Motor neuron (in vitro differentiated cells): Measurements from ENCODE around the gene ELANE. TPM values are rescaled to one million over a fixed set of nuclear protein-coding genes. Genes with fewer than 3 reads are reported as not detected.

ENCODE experiments used
- ATAC-seq, 8 experiments: fragments of 200-7000 bp; cut with Tn5 transposase; replicated peaks in 6 of 8; 2 replicates each; pipeline ENCODE4 v1.8.0; 2021; ENCODE audit warnings: mild to moderate bottlenecking in 8 of 8, moderate library complexity in 8 of 8
- H3K27ac ChIP-seq, 2 donors: fragments of 250-450 bp; sonication (Bioruptor Pico); 2 replicates each; pipeline ENCODE4 v1.9.0; 2021; ENCODE audit warnings: antibody characterized with exemption in 2 of 2, mild to moderate bottlenecking in 2 of 2, moderate library complexity in 1 of 2
- H3K4me1 ChIP-seq, 2 donors: fragments of 250-450 bp; sonication (Bioruptor Pico); replicated peaks in 1 of 2; 2 replicates each; pipeline ENCODE4 v1.6.1; 2021; ENCODE audit warnings: antibody characterized with exemption in 2 of 2, mild to moderate bottlenecking in 2 of 2, moderate library complexity in 1 of 2
- H3K4me3 ChIP-seq, 5 donors: fragments of 250-450 bp; sonication (Bioruptor Pico); 2 replicates each; pipeline ENCODE4 v1.9.0; 2021; ENCODE audit warnings: antibody characterized with exemption in 5 of 5, mild to moderate bottlenecking in 5 of 5, moderate library complexity in 4 of 5
- WGBS, 10 experiments: fragments of 450-650 bp; shearing (Covaris generic); methylation state at CpG; one replicate each; pipeline ENCODE4 v1.0.0; 2022; 5-methylcytosine and 5-hydroxymethylcytosine counted together
- in situ Hi-C, 9 experiments: fragments of 400-800 bp; cut with MboI; loops; one replicate each; pipeline ENCODE4 v1.15.0; 2021; ENCODE audit warnings: low sequenced_read_pairs in 9 of 9, low pct_unique_long_range_greater_than_20kb in 2 of 9; ENCODE audit not compliant: unreplicated experiment in 9 of 9
- total RNA-seq, 8 experiments: library from RNA; unstranded; fragments of 300-600 nt; gene quantifications; 2 replicates each; pipeline versions ENCODE4 v1.2.3 to v1.2.4, GENCODE V29; 2022

ELANE gene
- total RNA-seq = under 1 TPM in 1 of 8 experiments, not detected in 7; 0.32 TPM

- no peak for ATAC-seq
Observed at GRCh38 chr19:852136-853013, at the start of gene ELANE. TSS of gene ELANE (plus strand) at chr19:852303. CDS start at chr19:852329, 26 bp downstream.

GRCh38 chr19:802498-803098 is 49.5 kb upstream of the ELANE start:
- peaks cover 34 to 41% of the 10 kb centered on the region in 2 donors for H3K4me1 ChIP-seq
- in situ Hi-C loops = no loop called here
- H3K27ac ChIP-seq = peak overlapping the region in 1 of 2 donors; percentile 35
- peak in 3 of 8 experiments; percentile 1 to 27 (median 1) for ATAC-seq
- 37 to 61% (median 46%) methylated on average over 3 to 8 of the region's 28 CpGs; no CpG with 5 or more reads in 4 of the 10 experiments for WGBS, 10 experiments
- no peak overlapping the region for H3K4me3 ChIP-seq

More at GRCh38 chr19:852136-853013, at the start of gene ELANE:
- peaks cover 2 to 8% of the 10 kb centered on the region in 2 donors for H3K4me1 ChIP-seq
- H3K4me3 ChIP-seq = no peak within 1 kb of the TSS
- in situ Hi-C loops = no loop called here
- 56 to 80% (median 67%) methylated on average over 1 to 8 of the region's 55 CpGs; no CpG with 5 or more reads in 6 of the 10 experiments for WGBS, 10 experiments
- no peak within 1 kb of the TSS for H3K27ac ChIP-seq

- H3K27ac ChIP-seq = no peak overlapping the region
- 80 to 100% (median 88%) methylated on average over 1 to 4 of the region's 17 CpGs; no CpG with 5 or more reads in 4 of the 10 experiments for WGBS, 10 experiments
- peaks cover 34 to 41% of the 10 kb centered on the region in 2 donors for H3K4me1 ChIP-seq
- in situ Hi-C loops = no loop called here
- H3K4me3 ChIP-seq = no peak overlapping the region
- peak in 2 of 8 experiments; percentile 1 to 4 for ATAC-seq
Observed at GRCh38 chr19:803099-803561, 49.0 kb upstream of the ELANE start.

DNA sequence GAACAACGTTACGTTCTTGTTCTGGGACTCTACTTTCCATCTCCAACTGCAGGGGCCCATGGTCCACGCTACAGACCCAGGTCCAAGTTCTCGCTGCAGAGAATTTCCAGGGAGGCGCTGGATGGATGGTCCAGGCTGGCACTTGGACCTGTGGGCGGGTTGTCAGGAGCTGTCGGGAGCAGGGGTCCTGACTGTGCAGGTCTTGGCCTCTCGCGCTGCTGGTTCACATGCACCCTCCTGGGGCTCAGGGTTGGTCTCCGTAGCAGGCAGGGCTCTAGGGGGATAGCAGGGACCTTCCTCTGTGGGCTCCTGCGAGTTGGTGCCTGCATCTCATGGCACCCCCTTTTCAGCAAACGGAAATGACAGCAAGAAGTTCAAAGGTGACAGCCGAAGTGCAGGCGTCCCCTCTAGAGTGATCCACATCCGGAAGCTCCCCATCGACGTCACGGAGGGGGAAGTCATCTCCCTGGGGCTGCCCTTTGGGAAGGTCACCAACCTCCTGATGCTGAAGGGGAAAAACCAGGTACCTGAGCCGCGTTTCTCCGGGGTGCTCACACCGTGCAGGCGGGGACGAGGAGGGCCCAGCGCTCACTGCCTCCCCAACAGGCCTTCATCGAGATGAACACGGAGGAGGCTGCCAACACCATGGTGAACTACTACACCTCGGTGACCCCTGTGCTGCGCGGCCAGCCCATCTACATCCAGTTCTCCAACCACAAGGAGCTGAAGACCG is 48.3 kb upstream of the ELANE start:
- in situ Hi-C loops = no loop called here
- H3K4me1 ChIP-seq = peaks cover 31 to 41% of the 10 kb centered on the region in 2 donors
- no peak overlapping the region for H3K27ac ChIP-seq
- peak in 3 of 8 experiments; percentile 0 to 9 (median 6) for ATAC-seq
- H3K4me3 ChIP-seq = no peak overlapping the region
- 93 to 100% (median 100%) methylated on average over 2 to 11 of the region's 31 CpGs; no CpG with 5 or more reads in 3 of the 10 experiments for WGBS, 10 experiments

GRCh38 chr19:804419-805165 is 47.5 kb upstream of the ELANE start:
- H3K27ac ChIP-seq = no peak overlapping the region
- ATAC-seq = peak in 4 of 8 experiments; percentile 5 to 18 (median 10)
- WGBS, 10 experiments = 60 to 100% (median 83%) methylated on average over 1 to 8 of the region's 53 CpGs; no CpG with 5 or more reads in 6 of the 10 experiments
- H3K4me1 ChIP-seq = peaks cover 24 to 36% of the 10 kb centered on the region in 2 donors
- in situ Hi-C loops = no loop called here
- no peak overlapping the region for H3K4me3 ChIP-seq

DNA sequence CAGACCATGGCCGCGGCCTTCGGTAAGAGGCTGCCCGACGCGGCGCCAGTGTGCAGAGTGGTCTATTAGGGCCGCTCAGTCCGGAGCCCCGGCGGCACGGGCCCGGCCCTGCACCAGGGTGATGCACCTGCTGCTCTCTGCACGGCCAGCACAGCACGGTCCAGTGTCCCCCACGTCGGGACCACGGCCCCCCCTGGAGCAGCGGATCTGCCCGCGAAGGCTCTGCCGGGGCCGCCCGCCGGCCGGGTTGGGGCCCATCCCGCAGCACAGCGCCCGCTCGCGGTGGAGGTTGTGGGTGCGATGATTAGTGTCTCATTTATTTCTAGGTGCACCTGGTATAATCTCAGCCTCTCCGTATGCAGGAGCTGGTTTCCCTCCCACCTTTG is 46.9 kb upstream of the ELANE start:
- peak in 4 of 8 experiments; percentile 5 to 13 (median 9) for ATAC-seq
- in situ Hi-C loops = no loop called here
- Histone ChIP-seq H3K27ac (no peak overlapping the region), H3K4me3 (no peak overlapping the region), H3K4me1 (peaks cover 18 to 31% of the 10 kb centered on the region in 2 donors)
- 100% methylated on average over 2 to 6 of the region's 33 CpGs; no CpG with 5 or more reads in 8 of the 10 experiments for WGBS, 10 experiments

- H3K4me3 ChIP-seq = no peak overlapping the region
- WGBS, 10 experiments = 95 to 100% (median 95%) methylated on average over 5 to 43 of the region's 93 CpGs; no CpG with 5 or more reads in 7 of the 10 experiments
- peaks cover 16 to 24% of the 10 kb centered on the region in 2 donors for H3K4me1 ChIP-seq
- peak in 5 of 8 experiments; percentile 2 to 17 (median 10) for ATAC-seq
- in situ Hi-C loops = no loop called here
- no peak overlapping the region for H3K27ac ChIP-seq
Observed at GRCh38 chr19:805600-806550, 46.2 kb upstream of the ELANE start.

DNA sequence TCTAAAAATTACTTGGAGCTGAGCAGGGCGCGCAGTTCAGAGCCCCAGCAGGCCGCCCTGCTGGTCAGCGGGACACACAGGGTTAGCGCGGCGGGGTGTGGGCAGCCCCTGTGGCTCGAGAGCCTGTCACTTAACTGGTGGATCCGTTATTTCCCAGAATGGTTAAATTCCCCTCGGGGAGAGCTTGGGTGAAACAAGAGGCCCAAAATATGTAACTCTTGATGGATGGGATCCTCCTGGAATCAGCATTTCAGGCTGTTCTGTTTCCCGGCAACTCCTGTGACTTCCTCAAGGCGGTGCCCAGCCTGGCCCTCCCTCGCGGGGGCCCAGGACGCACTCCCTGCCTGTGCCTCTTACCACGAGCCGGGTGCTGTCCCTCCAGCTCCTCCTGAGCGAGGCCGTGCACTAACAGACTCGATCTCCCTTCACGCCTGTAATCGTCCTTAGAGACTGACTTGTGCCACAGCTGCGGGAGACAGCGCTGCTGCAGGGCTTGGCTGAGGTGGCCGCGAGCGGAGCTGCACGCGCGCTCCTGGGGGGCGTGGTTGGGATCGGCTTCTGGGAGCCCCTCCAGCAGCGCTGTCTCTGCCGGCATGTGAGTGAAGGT is 45.2 kb upstream of the ELANE start:
- Histone ChIP-seq H3K27ac (no peak overlapping the region), H3K4me3 (no peak overlapping the region), H3K4me1 (peaks cover 10 to 13% of the 10 kb centered on the region in 2 donors)
- 75 to 100% (median 90%) methylated on average over 2 to 27 of the region's 34 CpGs; no CpG with 5 or more reads in 2 of the 10 experiments for WGBS, 10 experiments
- no peak for ATAC-seq
- in situ Hi-C loops = no loop called here

DNA sequence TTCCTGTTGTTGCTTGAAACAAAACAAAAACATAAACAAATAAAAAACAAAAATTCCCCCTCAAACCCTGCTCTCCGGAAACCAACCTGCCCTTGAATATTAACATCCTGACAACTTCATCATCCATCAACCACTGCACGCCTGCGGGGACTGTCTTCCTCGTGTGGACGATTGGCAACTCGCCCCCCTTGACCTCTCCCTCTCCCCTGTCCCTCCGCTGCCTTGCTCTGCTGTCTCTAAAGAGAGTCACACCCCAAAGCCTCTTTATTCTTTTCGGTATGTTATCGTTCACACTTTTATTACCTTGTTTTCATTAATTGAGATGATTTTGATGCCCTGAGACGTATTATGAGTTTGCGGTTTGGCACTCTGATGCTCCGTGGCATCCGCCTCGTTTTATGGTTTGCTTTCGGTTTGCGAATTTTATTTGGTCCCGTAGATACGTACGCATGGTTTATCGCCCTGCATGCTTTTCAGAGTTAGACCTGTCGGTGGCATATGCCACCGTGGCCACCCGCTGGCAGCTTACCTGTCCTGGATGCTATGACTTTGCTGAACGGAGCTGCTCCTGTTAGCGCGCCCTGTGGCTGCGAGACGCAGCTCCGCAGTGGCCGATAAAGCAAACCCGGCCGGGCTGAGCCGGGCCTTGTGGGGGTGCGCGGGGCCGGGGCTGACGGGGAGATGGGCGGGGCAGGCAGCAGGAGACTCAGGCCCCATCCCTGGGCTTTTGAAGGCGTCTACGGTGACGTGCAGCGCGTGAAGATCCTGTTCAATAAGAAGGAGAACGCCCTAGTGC is 44.3 kb upstream of the ELANE start:
- Histone ChIP-seq H3K27ac (no peak overlapping the region), H3K4me1 (peaks cover under 1 to 4% of the 10 kb centered on the region in 2 donors), H3K4me3 (no peak overlapping the region)
- WGBS, 10 experiments = 83 to 100% (median 93%) methylated on average over 1 to 22 of the region's 44 CpGs; no CpG with 5 or more reads in 1 of the 10 experiments
- no peak for ATAC-seq
- in situ Hi-C loops = no loop called here

DNA sequence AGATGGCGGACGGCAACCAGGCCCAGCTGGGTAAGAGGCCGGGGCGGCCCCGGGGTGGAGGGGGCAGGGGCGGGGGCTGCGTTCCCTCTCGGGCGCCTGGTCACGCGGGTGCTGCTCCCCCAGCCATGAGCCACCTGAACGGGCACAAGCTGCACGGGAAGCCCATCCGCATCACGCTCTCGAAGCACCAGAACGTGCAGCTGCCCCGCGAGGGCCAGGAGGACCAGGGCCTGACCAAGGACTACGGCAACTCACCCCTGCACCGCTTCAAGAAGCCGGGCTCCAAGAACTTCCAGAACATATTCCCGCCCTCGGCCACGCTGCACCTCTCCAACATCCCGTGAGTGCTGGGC is 43.7 kb upstream of the ELANE start:
- Histone ChIP-seq H3K4me3 (no peak overlapping the region), H3K4me1 (no peaks in the 10 kb centered on the region), H3K27ac (no peak overlapping the region)
- in situ Hi-C loops = no loop called here
- no peak for ATAC-seq
- WGBS, 10 experiments = 90 to 100% methylated on average over 2 of the region's 26 CpGs; no CpG with 5 or more reads in 8 of the 10 experiments
